Transverse colon (tissue), 4 donors: ENCODE data around the gene BAMBI. TPM values are rescaled to one million over a fixed set of nuclear protein-coding genes. Genes with fewer than 3 reads are reported as not detected.

Experiments
- DNase-seq: peaks from one replicate; pipeline ENCODE4 v3.0.0-alpha.2; 2019
- H3K27ac ChIP-seq, 4 donors: fragments of 200-600 bp; sonication (generic); 2 replicates each; pipeline ENCODE4 v1.5.1; 2016 to 2018; ENCODE audit warnings: inconsistent platforms in 4 of 4
- H3K27me3 ChIP-seq: fragments of 200-600 bp; sonication (generic); 2 replicates; pipeline ENCODE4 v1.5.1; 2017; ENCODE audit warnings: inconsistent platforms
- H3K36me3 ChIP-seq, 4 donors: fragments of 200-600 bp; sonication (generic); 2 replicates each; pipeline ENCODE4 v1.5.1; 2017 to 2019; ENCODE audit warnings: inconsistent platforms in 4 of 4
- H3K4me1 ChIP-seq, 4 donors: fragments of 200-600 bp; sonication (generic); 2 replicates each; pipeline ENCODE4 v1.5.1; 2017 to 2020; ENCODE audit warnings: inconsistent platforms in 4 of 4
- H3K4me3 ChIP-seq, 4 donors: fragments of 200-600 bp; sonication (generic); 1 replicate in 1 of 4; 2 replicates in 3 of 4; pipeline versions ENCODE4 v1.5.1 to v1.6.1; 2017 to 2019; ENCODE audit warnings: inconsistent platforms in 4 of 4
- H3K9me3 ChIP-seq, 2 donors: fragments of 200-600 bp; sonication (generic); 2 replicates each; pipeline ENCODE4 v1.5.1; 2017 to 2019; ENCODE audit warnings: inconsistent platforms in 2 of 2
- CTCF ChIP-seq, 5 experiments: fragments of 200-600 bp in 3 of 5; fragments of 450-650 bp in 2 of 5; sonication (generic) in 3 of 5; IDR thresholded peaks; 1 replicate in 2 of 5; 2 replicates in 3 of 5; pipeline ENCODE4 v1.5.1; 2016 to 2017; ENCODE audit warnings: antibody characterized with exemption in 5 of 5, inconsistent platforms in 3 of 5, mild to moderate bottlenecking in 2 of 5, moderate library complexity in 1 of 5
- EP300 ChIP-seq: sonication (generic); formaldehyde crosslinking; IDR thresholded peaks from one replicate; pipeline ENCODE4 v1.6.1; 2017; ENCODE audit warnings: antibody characterized with exemption, low read depth
- POLR2A ChIP-seq: fragments of 450-650 bp; IDR thresholded peaks from one replicate; pipeline ENCODE4 v1.6.1; 2016; ENCODE audit warnings: antibody characterized with exemption, mild to moderate bottlenecking, moderate library complexity
- POLR2AphosphoS5 ChIP-seq, 3 donors: sonication (generic); formaldehyde crosslinking; IDR thresholded peaks; one replicate each; pipeline ENCODE4 v1.6.1; 2016; ENCODE audit warnings: antibody characterized with exemption in 3 of 3
- WGBS, 2 donors: methylation state at CpG; one replicate each; pipeline ENCODE4 v1.1.5; 2018; ENCODE audit warnings: low coverage in 1 of 2; 5-methylcytosine and 5-hydroxymethylcytosine counted together
- in situ Hi-C, 4 donors: fragments of 200-750 bp; cut with MboI; loops; one replicate each; pipeline versions ENCODE4 v1.15.0 to v1.15.1; 2017; ENCODE audit warnings: low sequenced_read_pairs in 3 of 4, low pct_ligation_motif_present in 1 of 4, low pct_unique_long_range_greater_than_20kb in 1 of 4
- intact Hi-C: fragments of 100-400 bp; cut with DNase I; formaldehyde crosslinking; loops from one replicate; pipeline ENCODE4 v1.15.1; 2023; ENCODE audit warnings: low total_unique reads
- total RNA-seq, 4 donors: library from RNA; depleted of rRNA; stranded (reverse); fragments of >200 nt; gene quantifications; one replicate each; pipeline ENCODE4 v1.1.0, GENCODE V29; 2016

The BAMBI gene
- total RNA-seq, 4 donors from 2014 or later, result 1.00 to 3.7 (median 1.2) TPM; not detected in 1

- TF ChIP-seq POLR2A (no peak), EP300 (no peak), POLR2AphosphoS5 (IDR thresholded peaks at IDR 0.05) (no peak), CTCF (IDR thresholded peaks at IDR 0.05) (no peak)
- no peak overlapping the region for H3K27ac ChIP-seq
- 46 to 55% methylated on average over 5 to 6 of the region's 6 CpGs for WGBS, 2 donors
- in situ Hi-C loops, result no loop called here
- H3K36me3 ChIP-seq, result no peaks in the 10 kb centered on the region
- no peaks in the 10 kb centered on the region for H3K4me1 ChIP-seq
- no peaks in the 10 kb centered on the region for H3K27me3 ChIP-seq
- intact Hi-C loops, result no loop called here
- no peaks in the 10 kb centered on the region for H3K9me3 ChIP-seq
- H3K4me3 ChIP-seq, result no peak overlapping the region
- no peak for DNase-seq
Measured at GRCh38 chr10:28710202-28710886, 33.0 kb downstream of the BAMBI start.

- no peaks in the 10 kb centered on the region for H3K27me3 ChIP-seq
- DNase-seq, result no peak
- no peak overlapping the region for H3K4me3 ChIP-seq
- no peaks in the 10 kb centered on the region for H3K36me3 ChIP-seq
- in situ Hi-C loops, result no loop called here
- whole genome bisulfite sequencing, 2 donors, result 75% methylated on average over 1 of the region's 1 CpG; no CpG with 5 or more reads in 1 of the 2 donors
- no peaks in the 10 kb centered on the region for H3K4me1 ChIP-seq
- intact Hi-C loops, result no loop called here
- no peak overlapping the region for H3K27ac ChIP-seq
- no peak for TF ChIP-seq EP300
- no peak for TF ChIP-seq CTCF (IDR thresholded peaks at IDR 0.05)
- TF ChIP-seq POLR2AphosphoS5 (IDR thresholded peaks at IDR 0.05), result no peak
- no peak for TF ChIP-seq POLR2A
- no peaks in the 10 kb centered on the region for H3K9me3 ChIP-seq
Measured at GRCh38 chr10:28711041-28711440, 33.7 kb downstream of the BAMBI start.

GRCh38 chr10:28711776-28712175 is 34.5 kb downstream of the BAMBI start:
- no peak overlapping the region for H3K4me3 ChIP-seq
- H3K27me3 ChIP-seq, result no peaks in the 10 kb centered on the region
- in situ Hi-C loops, result no loop called here
- H3K27ac ChIP-seq, result no peak overlapping the region
- no peak for TF ChIP-seq CTCF (IDR thresholded peaks at IDR 0.05)
- no peak for TF ChIP-seq POLR2A
- TF ChIP-seq POLR2AphosphoS5 (IDR thresholded peaks at IDR 0.05), result no peak
- TF ChIP-seq EP300, result no peak
- intact Hi-C loops, result no loop called here
- DNase-seq, result no peak
- WGBS, 2 donors, result 84% methylated on average over 3 of the region's 3 CpGs; no CpG with 5 or more reads in 1 of the 2 donors
- no peaks in the 10 kb centered on the region for H3K36me3 ChIP-seq
- H3K9me3 ChIP-seq, result no peaks in the 10 kb centered on the region
- no peaks in the 10 kb centered on the region for H3K4me1 ChIP-seq

- Histone ChIP-seq H3K4me3 (no peak overlapping the region), H3K9me3 (no peaks in the 10 kb centered on the region), H3K4me1 (no peaks in the 10 kb centered on the region), H3K36me3 (no peaks in the 10 kb centered on the region), H3K27me3 (peaks cover 6% of the 10 kb centered on the region), H3K27ac (no peak overlapping the region)
- in situ Hi-C loops (no loop called here), intact Hi-C loops (no loop called here)
- TF ChIP-seq POLR2A (no peak), POLR2AphosphoS5 (IDR thresholded peaks at IDR 0.05) (no peak), CTCF (IDR thresholded peaks at IDR 0.05) (no peak), EP300 (no peak)
- DNase-seq, result no peak
- 77 to 88% methylated on average over 9 to 10 of the region's 10 CpGs for WGBS, 2 donors
Measured at GRCh38 chr10:28713626-28714352, 36.5 kb downstream of the BAMBI start.
